ENCODE measurements around the gene PSMD9. TPM values are rescaled to one million over a fixed set of nuclear protein-coding genes. Genes with fewer than 3 reads are reported as not detected.

Gene PSMD9
- total RNA-seq, 1 experiment from 2014 or later: 39.9 TPM

DNA sequence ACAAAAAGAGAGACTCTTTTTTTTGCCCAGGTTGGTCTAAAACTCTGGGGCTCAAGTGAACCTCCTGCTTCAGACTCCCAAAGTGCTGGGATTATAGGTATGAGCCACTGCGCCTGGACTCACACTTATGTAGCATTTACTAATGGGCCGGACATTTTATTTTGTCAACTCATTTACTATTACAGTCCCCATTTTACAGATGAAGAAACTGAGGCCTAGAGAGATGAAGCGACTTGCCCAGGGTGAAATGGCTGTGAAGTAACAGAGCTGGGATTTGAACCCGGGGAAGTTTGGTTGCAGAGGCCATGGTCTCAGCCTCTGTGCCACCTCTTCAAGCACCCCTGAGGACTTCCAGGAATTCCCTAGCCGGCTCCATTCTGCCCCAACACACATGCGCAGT lies 39.4 kb upstream of the PSMD9 start:
- Histone ChIP-seq H3K56ac (ENCODE audit: insufficient read length, low read depth, low read length) (no peak overlapping the region), H3T11ph (ENCODE audit: low read length) (no peak overlapping the region), H2BK12ac (ENCODE audit: insufficient read length, low read depth, low read length) (no peak overlapping the region), H2AFZ (ENCODE audit: low read length) (no peak overlapping the region), H2BK20ac (ENCODE audit: low read depth, low read length, poor library complexity, severe bottlenecking) (no peak overlapping the region), H3K18ac (ENCODE audit: insufficient read length, low read depth, low read length) (no peak overlapping the region), H3K4me2 (ENCODE audit: insufficient read depth, insufficient read length, low read length) (no peak overlapping the region), H4K8ac (replicated peaks; ENCODE audit: insufficient read length, low read depth, low read length) (no peak overlapping the region), H2BK15ac (ENCODE audit: low read depth, low read length) (no peak overlapping the region), H2AK5ac (ENCODE audit: insufficient read length, low read length) (no peak overlapping the region), H2BK120ac (ENCODE audit: low read depth, low read length, poor library complexity, severe bottlenecking) (no peak overlapping the region), H3K4ac (ENCODE audit: low read depth, low read length) (no peak overlapping the region), H4K20me1 (ENCODE audit: control insufficient read depth, insufficient read depth, insufficient read length) (no peaks in the 10 kb centered on the region), H3K4me1 (ENCODE audit: insufficient read depth, low read length) (no peaks in the 10 kb centered on the region), H3K79me2 (ENCODE audit: insufficient read depth, low read length) (no peaks in the 10 kb centered on the region), H3K79me1 (ENCODE audit: insufficient read depth, low read depth, low read length, poor library complexity, severe bottlenecking) (no peaks in the 10 kb centered on the region), H3K27ac (ENCODE audit: insufficient read length, low read depth, low read length) (no peak overlapping the region), H3K23me2 (ENCODE audit: insufficient read length, low read depth, low read length, poor library complexity, severe bottlenecking) (no peaks in the 10 kb centered on the region), H4K91ac (ENCODE audit: insufficient read length, low read depth, low read length) (no peak overlapping the region), H3K27me3 (ENCODE audit: insufficient read depth, low read length) (no peaks in the 10 kb centered on the region), H2BK5ac (ENCODE audit: insufficient read length, low read length) (no peak overlapping the region), H4K5ac (ENCODE audit: insufficient read length, low read depth, low read length) (no peak overlapping the region), H3K14ac (ENCODE audit: insufficient read depth, low read length) (no peak overlapping the region), H3K9me3 (ENCODE audit: control insufficient read depth, low read depth, low read length) (no peaks in the 10 kb centered on the region), H3K23ac (ENCODE audit: insufficient read length, low read depth, low read length) (no peak overlapping the region), H3K9ac (ENCODE audit: extremely low read depth, insufficient read length, low read length) (no peak overlapping the region)
- TF ChIP-seq, protein P1, sequence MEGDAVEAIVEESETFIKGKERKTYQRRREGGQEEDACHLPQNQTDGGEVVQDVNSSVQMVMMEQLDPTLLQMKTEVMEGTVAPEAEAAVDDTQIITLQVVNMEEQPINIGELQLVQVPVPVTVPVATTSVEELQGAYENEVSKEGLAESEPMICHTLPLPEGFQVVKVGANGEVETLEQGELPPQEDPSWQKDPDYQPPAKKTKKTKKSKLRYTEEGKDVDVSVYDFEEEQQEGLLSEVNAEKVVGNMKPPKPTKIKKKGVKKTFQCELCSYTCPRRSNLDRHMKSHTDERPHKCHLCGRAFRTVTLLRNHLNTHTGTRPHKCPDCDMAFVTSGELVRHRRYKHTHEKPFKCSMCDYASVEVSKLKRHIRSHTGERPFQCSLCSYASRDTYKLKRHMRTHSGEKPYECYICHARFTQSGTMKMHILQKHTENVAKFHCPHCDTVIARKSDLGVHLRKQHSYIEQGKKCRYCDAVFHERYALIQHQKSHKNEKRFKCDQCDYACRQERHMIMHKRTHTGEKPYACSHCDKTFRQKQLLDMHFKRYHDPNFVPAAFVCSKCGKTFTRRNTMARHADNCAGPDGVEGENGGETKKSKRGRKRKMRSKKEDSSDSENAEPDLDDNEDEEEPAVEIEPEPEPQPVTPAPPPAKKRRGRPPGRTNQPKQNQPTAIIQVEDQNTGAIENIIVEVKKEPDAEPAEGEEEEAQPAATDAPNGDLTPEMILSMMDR (conservative IDR thresholded peaks at IDR 0.05): no peak
- Mint-ChIP-seq H3K4me1 (no peaks in the 10 kb centered on the region), H3K27me3 (ENCODE audit: low read depth) (no peaks in the 10 kb centered on the region), H3K4me3 (no peak overlapping the region), H3K27ac (no peak overlapping the region), H3K9me3 (no peaks in the 10 kb centered on the region), H3K36me3 (ENCODE audit: insufficient read depth in 1 of 3, low read depth in 3 of 3) (no peaks in the 10 kb centered on the region)
- no CpG with 5 or more reads among the region's 6 CpGs for WGBS (ENCODE audit: extremely low coverage, insufficient read length, low lambda C conversion rate)
- no peak for DNase-seq

Data from H9 (cell line).